Caco-2 (cell line): Measurements from ENCODE around the gene WWOX. TPM values are rescaled to one million over a fixed set of nuclear protein-coding genes. Genes with fewer than 3 reads are reported as not detected.

Experiments used
- BruUV-seq: library from RNA; stranded (reverse); fragments of 400-500 nt; replicated peaks from 2 replicates; lab custom pipeline; 2021; lab: Mats Ljungman, UMichigan
- CTCF ChIA-PET: fragments of 300-600 bp; sonication (Branson Sonifier 250); formaldehyde crosslinking; loops from one replicate; lab custom pipeline; 2022; ENCODE audit warnings: antibody characterized with exemption; lab: Charles Lee
- POLR2A ChIA-PET: fragments of 300-600 bp; sonication (Branson Sonifier 250); formaldehyde crosslinking; loops from one replicate; lab custom pipeline; 2022; ENCODE audit warnings: antibody characterized with exemption; lab: Charles Lee
- DNase-seq, 2 experiments: peaks; one replicate each; pipeline versions ENCODE4 v3.0.0 to v3.0.0-alpha.2; 2020 to 2022
- H3K27me3 ChIP-seq: replicated peaks from 2 replicates; pipeline ENCODE4 v1.6.0; 2011; ENCODE audit warnings: low read length; ENCODE audit not compliant: control insufficient read depth, insufficient read depth
- H3K36me3 ChIP-seq: 2 replicates; pipeline ENCODE4 v1.5.1; 2011; ENCODE audit warnings: low read length; ENCODE audit not compliant: control insufficient read depth, insufficient read depth
- H3K4me1 ChIP-seq: fragments of 250-450 bp; sonication (Bioruptor Pico); 2 replicates; pipeline ENCODE4 v1.5.1; 2020; ENCODE audit warnings: mild to moderate bottlenecking
- H3K4me3 ChIP-seq: 2 replicates; pipeline ENCODE4 v1.5.1; 2011; ENCODE audit warnings: low read depth, mild to moderate bottlenecking, control low read depth, low read length
- H3K9me3 ChIP-seq: fragments of 250-450 bp; sonication (Bioruptor Pico); 2 replicates; pipeline ENCODE4 v1.5.1; 2020; ENCODE audit warnings: mild to moderate bottlenecking, moderate library complexity
- H3K27ac Mint-ChIP-seq: one replicate; pipeline ENCODE4 v1.8.0; 2022; ENCODE audit warnings: mixed read lengths; ENCODE audit not compliant: unreplicated experiment
- H3K27me3 Mint-ChIP-seq: one replicate; pipeline ENCODE4 v1.8.0; 2022; ENCODE audit warnings: mixed read lengths; ENCODE audit not compliant: insufficient read depth, unreplicated experiment
- H3K36me3 Mint-ChIP-seq: one replicate; pipeline ENCODE4 v1.8.0; 2022; ENCODE audit warnings: mild to moderate bottlenecking, mixed read lengths; ENCODE audit not compliant: insufficient read depth, unreplicated experiment
- H3K4me1 Mint-ChIP-seq: one replicate; pipeline ENCODE4 v1.8.0; 2022; ENCODE audit warnings: low read depth, mixed read lengths; ENCODE audit not compliant: unreplicated experiment
- H3K4me3 Mint-ChIP-seq: one replicate; pipeline ENCODE4 v1.8.0; 2022; ENCODE audit warnings: mild to moderate bottlenecking, moderate library complexity, mixed read lengths; ENCODE audit not compliant: unreplicated experiment
- H3K9me3 Mint-ChIP-seq: one replicate; pipeline ENCODE4 v1.8.0; 2022; ENCODE audit warnings: mixed read lengths; ENCODE audit not compliant: unreplicated experiment
- CTCF ChIP-seq, 2 experiments: fragments of 200-600 bp in 1 of 2; IDR thresholded peaks; 1 replicate in 1 of 2; 2 replicates in 1 of 2; pipeline versions ENCODE4 v1.5.1 to v1.8.0; 2011 to 2022; ENCODE audit warnings: antibody characterized with exemption in 1 of 2, control low read depth in 1 of 2, inconsistent platforms in 1 of 2, low read depth in 1 of 2, low read length in 1 of 2, mild to moderate bottlenecking in 1 of 2, moderate library complexity in 1 of 2; ENCODE audit not compliant: insufficient read depth in 1 of 2, severe bottlenecking in 1 of 2, unreplicated experiment in 1 of 2
- intact Hi-C: fragments of 100-400 bp; cut with micrococcal nuclease; formaldehyde crosslinking; loops from one replicate; pipeline ENCODE4 v1.10.0; 2022; ENCODE audit not compliant: unreplicated experiment
- total RNA-seq: library from RNA; stranded (reverse); gene quantifications from 2 replicates; pipeline ENCODE4 v1.2.3, GENCODE V29; 2022

The WWOX gene
- total RNA-seq, 1 experiment from 2014 or later = 45.0 TPM

- no peaks in the 10 kb centered on the region for H3K36me3 ChIP-seq
- no peaks in the 10 kb centered on the region for H3K4me1 ChIP-seq
- no TSS peak for BruUV-seq
- H3K9me3 Mint-ChIP-seq = no peaks in the 10 kb centered on the region
- intact Hi-C loops = no loop called here
- H3K4me3 ChIP-seq = no peak overlapping the region
- CTCF ChIA-PET = no interaction called here
- H3K36me3 Mint-ChIP-seq = no peaks in the 10 kb centered on the region
- POLR2A ChIA-PET = no interaction called here
- H3K27ac Mint-ChIP-seq = no peak overlapping the region
- no peak for TF ChIP-seq CTCF (IDR thresholded peaks at IDR 0.05; ENCODE audit: insufficient read depth in 1 of 2, low read depth in 1 of 2, low read length in 1 of 2, severe bottlenecking in 1 of 2, unreplicated experiment in 1 of 2)
- no peaks in the 10 kb centered on the region for H3K27me3 ChIP-seq
- no peaks in the 10 kb centered on the region for H3K27me3 Mint-ChIP-seq
- H3K9me3 ChIP-seq = no peaks in the 10 kb centered on the region
- H3K4me3 Mint-ChIP-seq = no peak overlapping the region
- no peak for DNase-seq
- no peaks in the 10 kb centered on the region for H3K4me1 Mint-ChIP-seq
These were observed 975.5 kb downstream of the WWOX start for GRCh38 chr16:79074951-79075350.

- ChIA-PET CTCF (no interaction called here), POLR2A (no interaction called here)
- no peak overlapping the region for H3K4me3 Mint-ChIP-seq
- H3K9me3 Mint-ChIP-seq = no peaks in the 10 kb centered on the region
- intact Hi-C loops = no loop called here
- Histone ChIP-seq H3K4me1 (peaks cover 8% of the 10 kb centered on the region), H3K4me3 (no peak overlapping the region), H3K27me3 (no peaks in the 10 kb centered on the region), H3K36me3 (no peaks in the 10 kb centered on the region), H3K9me3 (no peaks in the 10 kb centered on the region)
- H3K4me1 Mint-ChIP-seq = no peaks in the 10 kb centered on the region
- H3K36me3 Mint-ChIP-seq = no peaks in the 10 kb centered on the region
- no peak for TF ChIP-seq CTCF (IDR thresholded peaks at IDR 0.05; ENCODE audit: insufficient read depth in 1 of 2, low read depth in 1 of 2, low read length in 1 of 2, severe bottlenecking in 1 of 2, unreplicated experiment in 1 of 2)
- DNase-seq = no peak
- no TSS peak for BruUV-seq
- H3K27ac Mint-ChIP-seq = no peak overlapping the region
- H3K27me3 Mint-ChIP-seq = no peaks in the 10 kb centered on the region
These were observed 976.8 kb downstream of the WWOX start for GRCh38 chr16:79076047-79076767.

GRCh38 chr16:79077346-79077745 lies 977.9 kb downstream of the WWOX start:
- intact Hi-C loops = no loop called here
- H3K36me3 Mint-ChIP-seq = no peaks in the 10 kb centered on the region

More at GRCh38 chr16:79077346-79077745, 977.9 kb downstream of the WWOX start:
- no TSS peak for BruUV-seq
- Histone ChIP-seq H3K9me3 (no peaks in the 10 kb centered on the region), H3K4me3 (no peak overlapping the region), H3K36me3 (no peaks in the 10 kb centered on the region), H3K27me3 (no peaks in the 10 kb centered on the region), H3K4me1 (peaks cover 18% of the 10 kb centered on the region)
- Mint-ChIP-seq H3K27ac (no peak overlapping the region), H3K27me3 (no peaks in the 10 kb centered on the region), H3K9me3 (no peaks in the 10 kb centered on the region), H3K4me3 (no peak overlapping the region), H3K4me1 (no peaks in the 10 kb centered on the region)
- no peak for TF ChIP-seq CTCF (IDR thresholded peaks at IDR 0.05; ENCODE audit: insufficient read depth in 1 of 2, low read depth in 1 of 2, low read length in 1 of 2, severe bottlenecking in 1 of 2, unreplicated experiment in 1 of 2)
- DNase-seq = no peak
- ChIA-PET CTCF (interaction anchor here (0.7 kb wide), 1 partner anchor 1008 kb away, joined by 3 read pairs; no protein-coding TSS in a partner anchor), POLR2A (no interaction called here)
